Nephron progenitor cell (in vitro differentiated cells): ENCODE data around the gene PABPN1L.
A peak's percentile ranks its signal among the peaks of the same experiment; 100 is the strongest.

Experiments
- DNase-seq: peaks from one replicate; pipeline ENCODE4 v3.0.0; 2021
- H3K27ac Mint-ChIP-seq: 2 replicates; pipeline ENCODE4 v1.8.0; 2021; ENCODE audit warnings: mild to moderate bottlenecking, moderate library complexity, mixed read lengths
- H3K27me3 Mint-ChIP-seq: 2 replicates; pipeline ENCODE4 v1.8.0; 2021; ENCODE audit warnings: mild to moderate bottlenecking, low read depth, mixed read lengths; ENCODE audit not compliant: poor library complexity
- H3K36me3 Mint-ChIP-seq: 2 replicates; pipeline ENCODE4 v1.8.0; 2021; ENCODE audit warnings: low read depth, mixed read lengths
- H3K4me1 Mint-ChIP-seq: 2 replicates; pipeline ENCODE4 v1.8.0; 2021; ENCODE audit warnings: mixed read lengths
- H3K4me3 Mint-ChIP-seq: 2 replicates; pipeline ENCODE4 v1.8.0; 2021; ENCODE audit warnings: mild to moderate bottlenecking, moderate library complexity, mixed read lengths
- H3K9me3 Mint-ChIP-seq: 2 replicates; pipeline ENCODE4 v1.8.0; 2021; ENCODE audit warnings: mild to moderate bottlenecking, moderate library complexity, mixed read lengths
- TF ChIP-seq, protein P1 (sequence below): fragments of 200-600 bp; sonication (generic); IDR thresholded peaks from 2 replicates; pipeline ENCODE4 v1.5.0; 2021; ENCODE audit warnings: antibody characterized with exemption

The PABPN1L gene

DNA sequence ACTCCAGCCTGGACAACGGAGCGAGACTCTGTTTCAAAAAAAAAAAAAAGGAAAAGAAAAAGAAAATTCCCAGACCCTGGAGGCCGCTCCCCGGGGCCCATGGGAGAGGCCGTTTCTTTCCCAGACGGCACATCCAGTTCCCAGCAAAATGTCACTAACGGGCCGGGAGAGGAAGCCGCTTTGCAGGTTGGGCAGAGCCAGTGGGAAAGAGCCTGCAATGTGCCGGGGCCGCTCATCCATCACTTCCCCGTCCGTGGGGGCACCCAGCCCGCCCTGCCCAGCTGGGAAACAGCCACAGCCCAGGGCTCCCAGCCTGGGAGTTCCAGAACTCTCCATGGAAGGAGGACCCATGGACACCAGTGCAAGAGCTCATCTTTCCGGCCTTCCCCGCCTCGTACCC, 41.8 kb upstream of the PABPN1L start:
- Mint-ChIP-seq H3K9me3 (no peaks in the 10 kb centered on the region), H3K36me3 (no peaks in the 10 kb centered on the region), H3K4me3 (no peak overlapping the region), H3K4me1 (peaks cover 28% of the 10 kb centered on the region), H3K27ac (no peak overlapping the region), H3K27me3 (peaks cover 10% of the 10 kb centered on the region)
- DNase-seq = no peak
- TF ChIP-seq, protein P1, sequence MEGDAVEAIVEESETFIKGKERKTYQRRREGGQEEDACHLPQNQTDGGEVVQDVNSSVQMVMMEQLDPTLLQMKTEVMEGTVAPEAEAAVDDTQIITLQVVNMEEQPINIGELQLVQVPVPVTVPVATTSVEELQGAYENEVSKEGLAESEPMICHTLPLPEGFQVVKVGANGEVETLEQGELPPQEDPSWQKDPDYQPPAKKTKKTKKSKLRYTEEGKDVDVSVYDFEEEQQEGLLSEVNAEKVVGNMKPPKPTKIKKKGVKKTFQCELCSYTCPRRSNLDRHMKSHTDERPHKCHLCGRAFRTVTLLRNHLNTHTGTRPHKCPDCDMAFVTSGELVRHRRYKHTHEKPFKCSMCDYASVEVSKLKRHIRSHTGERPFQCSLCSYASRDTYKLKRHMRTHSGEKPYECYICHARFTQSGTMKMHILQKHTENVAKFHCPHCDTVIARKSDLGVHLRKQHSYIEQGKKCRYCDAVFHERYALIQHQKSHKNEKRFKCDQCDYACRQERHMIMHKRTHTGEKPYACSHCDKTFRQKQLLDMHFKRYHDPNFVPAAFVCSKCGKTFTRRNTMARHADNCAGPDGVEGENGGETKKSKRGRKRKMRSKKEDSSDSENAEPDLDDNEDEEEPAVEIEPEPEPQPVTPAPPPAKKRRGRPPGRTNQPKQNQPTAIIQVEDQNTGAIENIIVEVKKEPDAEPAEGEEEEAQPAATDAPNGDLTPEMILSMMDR = no peak

DNA sequence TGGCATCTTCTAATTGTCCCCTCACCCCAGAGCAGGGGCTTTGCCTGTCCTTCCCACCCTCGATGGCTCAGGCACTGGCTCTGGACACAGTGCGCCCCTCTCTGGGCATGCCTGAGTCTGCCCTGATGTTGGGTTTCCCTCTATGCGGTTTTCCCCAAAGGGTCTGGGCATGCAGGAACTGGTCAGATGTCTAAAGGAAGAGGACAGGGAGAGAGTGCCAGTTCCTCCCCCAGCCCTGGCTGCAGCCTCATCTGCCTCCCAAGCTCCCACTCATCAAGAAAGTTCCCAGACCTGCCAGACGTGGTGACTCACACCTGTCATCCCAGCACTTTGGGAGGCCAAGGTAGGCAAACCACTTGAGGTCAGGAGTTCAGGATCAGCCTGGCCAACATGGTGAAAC, 41.3 kb upstream of the PABPN1L start:
- no peak for DNase-seq
- Mint-ChIP-seq H3K9me3 (no peaks in the 10 kb centered on the region), H3K4me1 (peaks cover 32% of the 10 kb centered on the region), H3K4me3 (no peak overlapping the region), H3K36me3 (no peaks in the 10 kb centered on the region), H3K27me3 (peaks cover 13% of the 10 kb centered on the region), H3K27ac (no peak overlapping the region)
- TF ChIP-seq, protein P1 = no peak

DNA sequence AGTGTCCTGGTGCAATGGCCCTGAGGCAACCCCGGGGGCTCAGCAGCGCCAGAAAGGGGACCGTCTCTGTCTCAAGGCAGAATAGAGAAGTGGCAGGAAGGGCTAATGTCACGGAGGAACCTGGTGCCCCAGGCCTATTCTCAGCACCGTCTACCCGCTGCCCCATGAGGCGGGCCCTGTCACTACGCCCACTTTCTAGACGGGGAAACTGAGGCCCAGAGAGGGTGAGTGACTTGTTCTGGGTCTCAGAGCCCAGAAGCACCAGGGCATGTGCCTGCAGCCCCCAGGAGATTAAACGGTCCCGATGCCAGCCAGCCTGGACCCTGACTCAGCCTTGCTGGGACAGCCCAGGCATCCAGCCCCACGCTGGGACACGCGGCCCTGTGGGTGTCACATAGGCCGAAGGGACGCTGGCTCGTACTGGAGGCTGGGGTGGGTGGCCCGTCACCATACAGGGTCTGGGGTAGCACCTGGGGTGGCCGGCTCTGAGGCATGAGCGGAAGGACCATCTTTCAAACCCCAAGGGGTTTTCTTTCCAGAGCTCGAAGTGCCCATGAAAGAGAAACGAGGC, 40.2 kb upstream of the PABPN1L start:
- TF ChIP-seq, protein P1 = no peak
- Mint-ChIP-seq H3K36me3 (no peaks in the 10 kb centered on the region), H3K27me3 (peaks cover 12% of the 10 kb centered on the region), H3K4me1 (peaks cover 24% of the 10 kb centered on the region), H3K27ac (no peak overlapping the region), H3K9me3 (no peaks in the 10 kb centered on the region), H3K4me3 (no peak overlapping the region)
- no peak for DNase-seq

DNA sequence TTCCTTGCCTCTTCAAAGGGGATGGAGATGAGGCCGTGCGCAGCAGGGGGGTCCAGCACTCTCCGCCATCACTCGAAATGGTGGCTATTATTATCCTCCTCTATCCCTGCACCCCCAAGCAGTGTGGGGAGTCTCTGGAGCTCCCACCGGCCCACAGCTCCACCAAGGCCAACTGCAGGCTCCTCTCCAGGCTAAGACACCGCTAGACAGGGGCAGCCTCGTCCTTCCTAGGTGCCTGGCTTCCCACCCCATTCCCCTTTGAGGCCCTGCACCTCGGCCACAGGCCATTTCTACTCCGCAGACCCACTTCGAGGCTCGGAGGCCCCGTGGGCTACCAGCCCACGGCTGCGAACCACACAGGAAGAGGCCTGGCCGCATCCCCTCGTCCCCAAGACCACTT, 39.6 kb upstream of the PABPN1L start:
- H3K4me3 Mint-ChIP-seq = no peak overlapping the region
- no peak for DNase-seq
- H3K27me3 Mint-ChIP-seq = peaks cover 9% of the 10 kb centered on the region
- H3K9me3 Mint-ChIP-seq = no peaks in the 10 kb centered on the region
- H3K36me3 Mint-ChIP-seq = no peaks in the 10 kb centered on the region
- H3K27ac Mint-ChIP-seq = no peak overlapping the region
- H3K4me1 Mint-ChIP-seq = peaks cover 18% of the 10 kb centered on the region
- TF ChIP-seq, protein P1 = no peak

DNA sequence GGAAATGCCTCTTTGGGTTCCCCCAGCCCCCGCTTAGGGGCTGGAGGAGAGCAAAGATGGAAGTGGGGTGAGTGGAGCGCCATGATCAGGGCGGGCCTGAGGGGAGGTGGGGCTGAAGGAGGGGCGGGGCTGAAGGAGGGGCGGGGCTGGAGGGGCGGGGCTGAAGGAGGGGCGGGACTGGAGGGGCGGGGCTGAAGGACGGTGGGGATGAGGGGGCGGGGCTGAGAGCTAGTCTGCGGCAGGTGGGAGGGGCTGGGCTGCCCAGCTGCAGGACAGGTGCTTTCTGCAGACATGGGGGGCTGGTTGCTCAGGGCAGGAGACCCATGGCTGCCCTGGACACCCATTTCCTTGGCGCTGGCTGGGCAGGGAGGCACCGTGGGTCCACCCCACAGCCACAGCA, 39.1 kb upstream of the PABPN1L start:
- no peaks in the 10 kb centered on the region for H3K36me3 Mint-ChIP-seq
- H3K27me3 Mint-ChIP-seq = peaks cover 9% of the 10 kb centered on the region
- TF ChIP-seq, protein P1 = no peak
- peaks cover 16% of the 10 kb centered on the region for H3K4me1 Mint-ChIP-seq
- H3K27ac Mint-ChIP-seq = no peak overlapping the region
- peak; percentile 68 for DNase-seq
- no peak overlapping the region for H3K4me3 Mint-ChIP-seq
- H3K9me3 Mint-ChIP-seq = no peaks in the 10 kb centered on the region

DNA sequence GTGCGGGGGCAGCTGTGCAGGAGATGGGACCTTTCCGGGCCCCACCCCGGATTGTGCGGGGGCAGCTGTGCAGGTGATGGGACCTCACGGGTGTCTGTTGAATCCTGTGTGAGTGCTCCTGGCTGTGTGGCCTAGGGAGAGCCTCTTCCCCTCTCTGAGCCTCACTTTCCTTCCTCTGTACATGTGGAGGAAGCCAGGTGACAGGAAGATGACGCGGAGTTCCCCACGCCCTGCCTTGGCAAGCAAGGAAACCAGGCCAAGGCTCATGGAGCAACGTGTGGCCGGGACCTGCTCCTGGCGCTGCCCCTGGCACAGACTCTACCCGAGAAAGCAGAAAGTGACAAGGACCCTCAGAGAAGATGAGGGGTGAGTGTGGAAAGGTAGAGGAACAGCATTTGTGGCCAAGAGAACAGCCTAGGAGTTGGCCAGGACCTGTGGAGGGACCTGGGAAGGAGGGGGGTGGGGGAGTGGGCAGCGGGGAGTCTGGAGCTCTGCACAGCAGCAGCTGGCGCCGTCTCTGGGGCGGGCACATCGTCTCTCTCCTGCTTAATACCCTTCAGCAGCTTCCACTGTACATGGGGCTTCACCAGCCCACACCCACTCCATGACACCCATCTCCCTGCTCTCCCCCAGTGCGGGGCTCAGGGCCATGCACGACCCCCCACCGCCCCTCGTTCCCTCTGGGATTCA, 38.4 kb upstream of the PABPN1L start:
- no peak for DNase-seq
- H3K9me3 Mint-ChIP-seq = no peaks in the 10 kb centered on the region
- H3K4me1 Mint-ChIP-seq = peaks cover 10% of the 10 kb centered on the region
- TF ChIP-seq, protein P1 = no peak
- peaks cover 9% of the 10 kb centered on the region for H3K27me3 Mint-ChIP-seq
- no peak overlapping the region for H3K27ac Mint-ChIP-seq
- H3K36me3 Mint-ChIP-seq = no peaks in the 10 kb centered on the region
- H3K4me3 Mint-ChIP-seq = no peak overlapping the region
